ENCODE data around the gene TSHR.
"Not testable (repeated sequence)": the region's sequence is repeated elsewhere in the genome, so short reads cannot be mapped to it uniquely, and the experiment has no call there.

Gene TSHR

DNA sequence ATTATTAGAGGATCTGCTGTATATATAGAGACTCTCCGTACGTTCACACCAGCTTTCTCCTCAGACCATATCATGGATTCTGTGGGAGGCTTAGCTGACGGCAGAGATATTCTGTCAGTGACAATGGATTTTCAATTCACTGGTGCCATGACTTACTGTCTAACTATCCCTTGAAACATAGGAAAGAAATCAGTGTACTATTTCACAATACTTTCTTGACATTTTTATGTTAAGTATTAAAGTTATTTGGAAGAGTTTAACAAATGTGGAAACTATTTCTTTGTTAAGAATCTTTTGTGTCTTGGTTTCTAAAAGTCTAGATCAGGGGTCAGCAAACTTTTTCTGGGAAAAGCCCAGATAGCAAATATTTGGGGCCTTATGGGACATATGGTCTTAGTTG, 146.8 kb downstream of the TSHR start:
- Mint-ChIP-seq H3K27me3 (no peaks in the 10 kb centered on the region), H3K9me3 (no peaks in the 10 kb centered on the region), H3K4me1 (ENCODE audit: low read depth) (no peaks in the 10 kb centered on the region), H3K27ac (no peak overlapping the region), H3K4me3 (no peak overlapping the region), H3K36me3 (ENCODE audit: low read depth) (no peaks in the 10 kb centered on the region)
- no peak for DNase-seq

DNA sequence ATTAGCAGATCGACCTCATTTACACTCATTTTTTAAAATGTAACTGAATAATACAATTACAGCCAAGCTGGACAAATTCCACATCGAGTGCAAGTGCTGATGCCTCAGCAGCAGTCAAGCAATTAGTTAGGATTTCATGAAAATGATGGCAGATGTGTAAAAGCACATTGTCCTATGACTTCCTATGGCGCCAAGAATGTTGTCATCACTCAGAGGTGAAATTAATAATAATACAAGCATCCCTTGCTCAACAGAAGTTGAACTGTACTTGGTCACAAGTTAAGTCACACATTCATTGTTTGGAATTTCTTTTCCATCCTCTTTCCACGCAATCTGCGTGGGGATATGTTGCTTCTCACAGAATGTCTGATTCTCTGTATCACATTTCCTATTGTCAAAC, 148.0 kb downstream of the TSHR start:
- Mint-ChIP-seq H3K4me3 (no peak overlapping the region), H3K27me3 (no peaks in the 10 kb centered on the region), H3K36me3 (ENCODE audit: low read depth) (no peaks in the 10 kb centered on the region), H3K27ac (no peak overlapping the region), H3K9me3 (no peaks in the 10 kb centered on the region), H3K4me1 (ENCODE audit: low read depth) (no peaks in the 10 kb centered on the region)
- no peak for DNase-seq

DNA sequence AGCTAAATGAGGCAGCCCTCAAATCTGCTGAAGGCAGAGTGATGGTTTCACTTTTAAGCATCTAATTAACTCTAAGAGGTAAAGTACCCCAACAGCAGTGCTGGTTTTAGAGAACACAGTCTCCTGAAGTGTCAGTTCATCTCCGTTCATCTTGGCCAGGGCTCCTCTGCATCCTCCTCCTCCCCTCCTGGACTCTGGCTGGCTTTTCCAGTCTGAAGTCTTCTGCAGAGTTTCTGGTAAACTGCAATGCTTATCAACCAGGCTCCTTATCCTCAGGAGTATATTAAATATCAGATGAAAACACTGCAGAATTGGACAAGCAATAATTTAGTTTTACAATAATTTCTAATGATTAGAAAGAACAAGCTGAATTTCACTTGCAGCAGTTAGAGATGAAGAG, 150.0 kb downstream of the TSHR start:
- Mint-ChIP-seq H3K4me3 (no peak overlapping the region), H3K36me3 (ENCODE audit: low read depth) (no peaks in the 10 kb centered on the region), H3K27ac (no peak overlapping the region), H3K27me3 (no peaks in the 10 kb centered on the region), H3K9me3 (no peaks in the 10 kb centered on the region), H3K4me1 (ENCODE audit: low read depth) (no peaks in the 10 kb centered on the region)
- no peak for DNase-seq

DNA sequence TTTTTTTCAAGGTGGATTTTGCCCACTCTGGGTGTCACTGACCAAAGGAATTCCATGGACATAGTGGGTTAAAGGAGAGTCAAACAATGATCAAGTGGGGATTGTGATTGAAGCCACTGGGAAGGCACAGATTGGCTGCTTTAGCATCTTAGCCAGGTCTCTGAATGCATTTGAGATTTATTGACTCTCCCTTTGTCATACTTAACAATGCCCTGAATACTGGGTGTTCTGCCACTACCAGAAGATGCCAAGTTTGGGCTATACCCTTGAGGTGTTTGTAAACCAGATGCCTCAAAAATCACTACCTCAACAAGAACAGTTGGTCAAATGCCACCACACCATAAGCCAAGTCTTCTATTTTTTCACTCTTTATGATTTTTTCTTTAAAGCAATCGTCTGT, 150.5 kb downstream of the TSHR start:
- Mint-ChIP-seq H3K9me3 (no peaks in the 10 kb centered on the region), H3K4me3 (no peak overlapping the region), H3K36me3 (ENCODE audit: low read depth) (no peaks in the 10 kb centered on the region), H3K27me3 (no peaks in the 10 kb centered on the region), H3K4me1 (ENCODE audit: low read depth) (no peaks in the 10 kb centered on the region), H3K27ac (no peak overlapping the region)
- DNase-seq: no peak

DNA sequence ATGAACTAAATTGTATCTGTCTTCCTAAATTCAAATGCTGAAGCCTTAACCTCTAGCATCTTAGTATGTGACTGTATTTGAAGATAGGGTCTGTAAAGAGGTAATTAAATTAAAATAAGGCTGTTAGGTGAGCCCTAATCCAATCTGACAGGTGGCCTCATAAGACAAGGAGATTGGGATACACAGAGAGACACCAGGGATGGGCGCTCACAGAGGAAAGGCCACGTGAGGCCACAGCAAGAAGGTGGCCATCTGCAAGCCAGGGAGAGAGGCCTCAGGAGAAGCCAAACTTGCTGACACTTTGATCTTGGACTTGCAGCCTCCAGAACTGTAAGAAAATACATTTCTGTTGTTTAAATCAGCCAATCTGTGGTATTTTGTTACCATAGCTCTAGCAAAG, 154.8 kb downstream of the TSHR start:
- Mint-ChIP-seq H3K4me1 (ENCODE audit: low read depth) (no peaks in the 10 kb centered on the region), H3K9me3 (no peaks in the 10 kb centered on the region), H3K36me3 (ENCODE audit: low read depth) (no peaks in the 10 kb centered on the region)

DNA sequence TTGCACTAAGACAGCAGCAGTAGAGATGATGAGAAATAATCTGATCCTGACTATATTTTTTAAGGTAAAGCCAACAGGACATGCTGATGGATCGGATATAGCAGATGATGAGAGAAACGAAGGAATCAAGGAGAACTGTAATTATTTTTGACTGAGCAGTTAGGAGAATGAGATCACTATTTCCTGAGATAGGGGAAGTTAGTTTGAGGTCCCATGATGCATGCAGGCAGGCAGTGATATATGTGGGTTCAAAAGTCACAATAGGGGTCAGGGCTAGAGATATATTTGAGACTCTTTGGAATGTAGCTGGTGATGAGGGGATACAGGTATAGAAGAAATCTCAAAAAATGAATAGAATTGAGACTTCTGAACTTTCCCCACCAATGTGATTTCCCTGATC, 157.8 kb downstream of the TSHR start:
- DNase-seq: no peak
- Mint-ChIP-seq H3K4me1 (ENCODE audit: low read depth) (no peaks in the 10 kb centered on the region), H3K27ac (no peak overlapping the region), H3K36me3 (ENCODE audit: low read depth) (no peaks in the 10 kb centered on the region), H3K27me3 (no peaks in the 10 kb centered on the region), H3K4me3 (no peak overlapping the region), H3K9me3 (no peaks in the 10 kb centered on the region)

More for the DNA sequence above, 154.8 kb downstream of the TSHR start:
- no peak overlapping the region for H3K4me3 Mint-ChIP-seq
- no peaks in the 10 kb centered on the region for H3K27me3 Mint-ChIP-seq
- DNase-seq: no peak
- no peak overlapping the region for H3K27ac Mint-ChIP-seq

DNA sequence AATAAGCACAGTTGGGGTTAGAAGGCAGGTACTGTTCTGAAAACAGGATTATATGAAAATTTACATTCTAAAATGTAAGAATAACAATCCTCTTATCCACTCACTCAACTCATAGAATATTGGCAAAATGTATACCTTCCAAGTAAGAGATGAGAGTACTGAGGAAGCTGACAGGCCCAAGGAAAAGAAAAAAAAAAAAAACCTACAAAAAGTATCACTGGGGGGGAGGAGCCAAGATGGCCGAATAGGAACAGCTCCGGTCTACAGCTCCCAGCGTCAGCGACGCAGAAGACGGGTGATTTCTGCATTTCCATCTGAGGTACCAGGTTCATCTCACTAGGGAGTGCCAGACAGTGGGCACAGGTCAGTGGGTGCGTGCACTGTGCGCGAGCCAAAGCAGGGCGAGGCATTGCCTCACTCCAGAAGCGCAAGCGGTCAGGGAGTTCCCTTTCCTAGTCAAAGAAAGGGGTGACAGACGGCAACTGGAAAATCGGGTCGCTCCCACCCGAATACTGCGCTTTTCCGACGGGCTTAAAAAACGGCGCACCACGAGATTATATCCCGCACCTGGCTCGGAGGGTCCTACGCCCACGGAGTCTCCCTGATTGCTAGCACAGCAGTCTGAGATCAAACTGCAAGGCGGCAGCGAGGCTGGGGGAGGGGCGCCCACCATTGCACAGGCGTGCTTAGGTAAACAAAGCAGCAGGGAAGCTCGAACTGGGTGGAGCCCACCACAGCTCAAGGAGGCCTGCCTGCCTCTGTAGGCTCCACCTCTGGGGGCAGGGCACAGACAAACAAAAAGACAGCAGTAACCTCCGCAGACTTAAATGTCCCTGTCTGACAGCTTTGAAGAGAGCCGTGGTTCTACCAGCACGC, 158.8 kb downstream of the TSHR start:
- H3K27me3 Mint-ChIP-seq; H3K4me1 Mint-ChIP-seq (ENCODE audit: low read depth); H3K27ac Mint-ChIP-seq; H3K4me3 Mint-ChIP-seq; H3K36me3 Mint-ChIP-seq (ENCODE audit: low read depth); H3K9me3 Mint-ChIP-seq; DNase-seq: not testable (repeated sequence)

DNA sequence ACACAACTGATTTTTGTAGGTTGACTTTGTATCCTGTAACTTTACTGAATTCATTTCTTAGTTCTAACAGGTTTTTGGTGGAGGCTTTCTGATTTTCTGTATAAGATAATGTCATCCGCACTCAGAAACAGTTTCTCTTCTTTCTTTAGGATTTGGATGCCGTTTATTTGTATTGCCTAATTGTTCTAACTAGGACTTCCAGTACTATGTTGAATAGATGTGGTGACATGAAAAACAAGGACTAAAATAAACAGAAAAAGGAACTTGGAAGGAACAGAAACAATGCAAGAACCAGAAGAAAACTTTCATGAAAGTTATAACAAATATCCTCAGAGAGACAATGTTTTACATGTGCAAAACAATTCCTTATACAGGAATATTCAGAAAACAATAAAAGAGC, 165.1 kb downstream of the TSHR start:
- Mint-ChIP-seq H3K27me3 (no peaks in the 10 kb centered on the region), H3K4me3 (no peak overlapping the region), H3K27ac (no peak overlapping the region), H3K9me3 (no peaks in the 10 kb centered on the region), H3K36me3 (ENCODE audit: low read depth) (no peaks in the 10 kb centered on the region), H3K4me1 (ENCODE audit: low read depth) (peaks cover 5% of the 10 kb centered on the region)
- no peak for DNase-seq

DNA sequence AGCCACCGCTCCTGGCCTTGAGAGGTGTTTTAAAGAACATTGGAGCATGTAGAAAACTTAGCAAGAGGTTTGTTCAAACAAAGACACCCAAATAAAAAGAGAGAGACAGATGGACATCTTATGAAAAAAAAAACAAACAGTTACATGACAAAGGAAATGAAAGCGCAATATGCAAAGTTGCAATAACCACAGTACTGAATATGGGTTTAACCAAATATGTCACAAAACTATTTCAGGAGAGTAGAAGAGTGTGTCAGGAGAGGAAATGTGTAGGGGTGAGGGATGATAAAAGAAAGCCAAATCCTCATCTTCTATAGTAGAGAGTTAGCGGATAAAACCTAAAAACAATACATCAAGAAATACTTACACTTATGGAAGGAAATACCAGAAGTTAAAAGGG, 166.9 kb downstream of the TSHR start:
- DNase-seq: no peak
- Mint-ChIP-seq H3K4me1 (ENCODE audit: low read depth) (peaks cover 5% of the 10 kb centered on the region), H3K36me3 (ENCODE audit: low read depth) (no peaks in the 10 kb centered on the region), H3K4me3 (no peak overlapping the region), H3K9me3 (no peaks in the 10 kb centered on the region), H3K27me3 (no peaks in the 10 kb centered on the region), H3K27ac (no peak overlapping the region)

DNA sequence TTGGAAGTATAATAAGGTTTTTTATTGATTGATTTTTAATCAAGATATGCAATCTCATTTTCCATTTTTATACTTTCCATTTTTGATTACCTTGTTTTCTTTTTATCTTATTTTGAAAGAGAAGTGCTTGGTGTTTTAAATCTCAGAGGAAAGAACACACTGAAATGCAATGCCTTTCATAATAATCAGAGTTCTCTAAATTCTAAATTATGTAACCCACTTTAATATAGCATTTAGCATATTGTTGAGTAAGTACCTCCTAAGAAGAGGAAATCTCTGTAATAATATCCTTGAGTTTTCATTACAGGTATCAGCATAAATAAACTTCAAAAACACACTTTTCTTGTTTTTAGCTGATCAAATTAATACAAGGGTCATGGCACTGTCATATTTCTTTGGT, 168.4 kb downstream of the TSHR start:
- peaks cover 5% of the 10 kb centered on the region for H3K4me1 Mint-ChIP-seq (ENCODE audit: low read depth)
- no peaks in the 10 kb centered on the region for H3K9me3 Mint-ChIP-seq
- H3K27me3 Mint-ChIP-seq: no peaks in the 10 kb centered on the region
- H3K36me3 Mint-ChIP-seq (ENCODE audit: low read depth): no peaks in the 10 kb centered on the region
- H3K27ac Mint-ChIP-seq: no peak overlapping the region
- no peak overlapping the region for H3K4me3 Mint-ChIP-seq
- no peak for DNase-seq

DNA sequence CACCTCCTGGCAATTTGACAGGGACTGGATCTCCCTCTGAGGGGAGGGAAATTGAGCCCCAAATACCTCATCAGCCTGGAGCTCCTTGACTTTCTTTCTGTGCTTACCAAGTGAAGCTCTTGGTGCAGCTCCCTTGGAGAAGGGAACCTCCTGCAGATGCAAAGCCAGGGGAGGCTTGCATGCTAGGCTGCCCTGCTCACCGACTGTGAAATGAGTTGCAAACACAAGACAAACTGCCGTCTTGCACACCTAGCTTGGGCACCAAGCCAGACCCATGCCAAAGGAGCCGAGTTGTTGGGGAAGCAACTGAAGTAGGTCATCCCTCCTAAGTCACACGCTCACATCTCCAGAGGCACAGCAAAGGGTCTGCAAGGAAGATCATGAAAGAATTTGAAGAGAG, 170.1 kb downstream of the TSHR start:
- Mint-ChIP-seq H3K36me3 (ENCODE audit: low read depth) (no peaks in the 10 kb centered on the region), H3K27ac (no peak overlapping the region), H3K4me1 (ENCODE audit: low read depth) (peaks cover 5% of the 10 kb centered on the region), H3K4me3 (no peak overlapping the region), H3K27me3 (no peaks in the 10 kb centered on the region), H3K9me3 (no peaks in the 10 kb centered on the region)
- no peak for DNase-seq

DNA sequence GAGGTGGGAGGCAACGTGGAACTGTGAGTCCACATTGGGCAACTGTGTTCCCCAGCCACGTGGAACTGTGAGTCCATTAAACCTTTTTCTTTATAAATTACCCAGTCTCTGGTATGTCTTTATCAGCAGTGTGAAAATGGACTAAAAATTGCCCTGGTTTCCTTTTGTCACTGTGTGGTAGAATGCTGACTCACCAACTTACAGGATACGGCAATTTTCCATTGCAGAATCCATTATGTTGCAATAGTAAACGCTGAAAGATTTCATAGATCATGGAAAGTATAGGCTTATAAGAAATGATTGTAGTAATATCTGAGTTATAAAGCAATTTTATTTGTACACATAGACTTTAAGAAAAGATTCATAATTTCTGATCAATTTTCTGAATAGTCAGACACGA, 172.4 kb downstream of the TSHR start:
- no peaks in the 10 kb centered on the region for H3K36me3 Mint-ChIP-seq (ENCODE audit: low read depth)
- H3K4me1 Mint-ChIP-seq (ENCODE audit: low read depth): no peaks in the 10 kb centered on the region
- no peaks in the 10 kb centered on the region for H3K9me3 Mint-ChIP-seq
- no peak overlapping the region for H3K27ac Mint-ChIP-seq
- DNase-seq: no peak
- H3K27me3 Mint-ChIP-seq: no peaks in the 10 kb centered on the region
- no peak overlapping the region for H3K4me3 Mint-ChIP-seq

DNA sequence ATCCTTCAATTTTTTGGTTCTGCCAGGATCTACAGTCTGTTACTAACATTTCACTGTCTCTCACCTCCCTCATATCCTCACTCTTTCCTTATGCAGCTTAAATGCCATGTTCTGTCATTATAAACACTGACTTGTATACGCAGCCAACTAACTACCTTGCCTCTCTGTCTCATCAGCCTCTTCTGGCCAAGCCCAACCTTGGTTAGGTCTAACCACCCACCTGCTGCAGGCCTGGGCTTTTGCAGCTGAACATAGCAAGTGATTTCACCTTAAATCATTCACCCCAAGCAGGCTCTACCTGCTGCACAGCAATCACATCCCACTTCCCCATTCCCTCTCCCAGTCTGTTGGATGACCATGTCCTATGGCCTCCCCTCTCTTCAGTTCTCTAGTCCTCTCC, 173.8 kb downstream of the TSHR start:
- Mint-ChIP-seq H3K27me3 (no peaks in the 10 kb centered on the region), H3K9me3 (no peaks in the 10 kb centered on the region), H3K36me3 (ENCODE audit: low read depth) (no peaks in the 10 kb centered on the region), H3K4me1 (ENCODE audit: low read depth) (no peaks in the 10 kb centered on the region), H3K4me3 (no peak overlapping the region), H3K27ac (no peak overlapping the region)
- DNase-seq: no peak

DNA sequence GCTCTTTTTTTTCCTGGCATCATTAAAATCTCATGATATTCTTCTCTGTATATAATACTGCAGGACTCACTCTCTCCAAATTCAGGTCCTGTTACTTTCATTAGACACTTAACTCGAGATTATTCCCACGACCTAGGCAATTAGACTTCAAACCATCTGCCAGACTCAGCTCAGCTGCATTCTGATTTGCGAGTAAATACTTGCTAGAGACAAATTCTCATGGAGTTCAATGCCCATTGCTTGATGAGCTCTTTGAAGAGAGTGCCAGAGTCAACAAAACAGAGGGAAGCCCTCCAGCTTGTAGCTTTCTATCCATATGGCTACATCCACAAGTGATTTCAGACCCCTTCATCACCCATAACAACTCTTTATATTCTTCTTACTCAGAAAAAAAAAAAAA, 177.0 kb downstream of the TSHR start:
- Mint-ChIP-seq H3K36me3 (ENCODE audit: low read depth) (no peaks in the 10 kb centered on the region), H3K9me3 (no peaks in the 10 kb centered on the region), H3K27ac (no peak overlapping the region), H3K27me3 (no peaks in the 10 kb centered on the region), H3K4me1 (ENCODE audit: low read depth) (no peaks in the 10 kb centered on the region), H3K4me3 (no peak overlapping the region)
- no peak for DNase-seq

DNA sequence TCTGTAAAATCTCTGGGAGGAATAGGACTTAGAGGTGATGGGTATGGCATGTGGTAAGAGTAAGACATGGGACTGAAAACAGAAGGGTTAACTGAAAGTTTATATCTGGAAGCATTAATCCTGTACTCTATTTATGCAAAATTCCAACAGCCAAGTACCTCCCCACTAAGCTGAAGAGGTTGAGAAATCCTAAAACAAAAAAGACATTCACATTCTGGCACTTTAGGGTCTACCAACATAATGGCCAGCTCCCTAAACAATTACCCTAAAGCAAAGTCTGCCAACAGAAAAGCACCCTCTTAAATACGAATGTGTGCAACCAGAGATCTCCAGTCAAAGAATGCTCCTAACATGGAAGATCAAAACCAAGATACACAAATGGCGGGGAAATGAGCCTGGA, 178.0 kb downstream of the TSHR start:
- no peak overlapping the region for H3K27ac Mint-ChIP-seq
- no peak overlapping the region for H3K4me3 Mint-ChIP-seq
- H3K4me1 Mint-ChIP-seq (ENCODE audit: low read depth): no peaks in the 10 kb centered on the region
- H3K27me3 Mint-ChIP-seq: no peaks in the 10 kb centered on the region
- no peaks in the 10 kb centered on the region for H3K36me3 Mint-ChIP-seq (ENCODE audit: low read depth)
- DNase-seq: no peak
- no peaks in the 10 kb centered on the region for H3K9me3 Mint-ChIP-seq

DNA sequence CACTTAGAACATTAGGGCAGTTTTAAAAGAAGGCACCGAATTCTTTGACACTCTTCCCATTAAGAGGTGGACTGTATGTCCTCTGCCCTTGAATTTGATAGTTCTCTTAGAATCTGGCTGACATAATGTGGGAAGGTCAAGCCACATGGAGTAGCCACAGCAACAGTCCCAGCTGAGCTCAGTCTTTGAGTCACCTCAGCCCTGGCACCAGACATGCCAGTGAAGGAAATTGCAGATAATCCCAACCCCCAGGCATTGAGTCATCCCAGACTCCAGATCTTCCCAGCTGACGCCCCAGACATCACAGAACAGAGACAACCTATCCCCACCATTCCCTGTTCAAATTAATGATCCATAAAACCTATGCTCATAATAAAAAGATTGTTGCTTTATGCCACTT, 181.9 kb downstream of the TSHR start:
- Mint-ChIP-seq H3K27ac (no peak overlapping the region), H3K36me3 (ENCODE audit: low read depth) (no peaks in the 10 kb centered on the region), H3K9me3 (no peaks in the 10 kb centered on the region), H3K4me3 (no peak overlapping the region), H3K27me3 (no peaks in the 10 kb centered on the region), H3K4me1 (ENCODE audit: low read depth) (no peaks in the 10 kb centered on the region)
- no peak for DNase-seq
